H1 (cell line): ENCODE results near the gene AMOTL2. TPM values are rescaled to one million over a fixed set of nuclear protein-coding genes. Genes with fewer than 3 reads are reported as not detected.
A peak's percentile ranks its signal among the peaks of the same experiment; 100 is the strongest.

Experiments
- CTCF ChIA-PET: fragments of 300-600 bp; sonication (Branson Sonifier 250); formaldehyde crosslinking; loops from one replicate; lab custom pipeline; 2021; ENCODE audit not compliant: partially characterized antibody; lab: Charles Lee
- POLR2A ChIA-PET: fragments of 300-600 bp; sonication (Branson Sonifier 250); formaldehyde crosslinking; loops from one replicate; lab custom pipeline; 2021; ENCODE audit warnings: inconsistent platforms; ENCODE audit not compliant: partially characterized antibody; lab: Charles Lee
- DNase-seq, 2 experiments: peaks; one replicate each; pipeline versions ENCODE4 v3.0.0 to v3.0.0-alpha.2; 2010 to 2022; ENCODE audit warnings: low spot score in 2 of 2, low read depth in 1 of 2, mixed read lengths in 1 of 2
- FAIRE-seq: peaks from 2 replicates; lab custom pipeline; 2011; peaks lifted over from hg19 to GRCh38; lab: Jason Lieb, UNC
- H2AFZ ChIP-seq: 2 replicates; pipeline ENCODE4 v1.8.1; 2012; ENCODE audit warnings: low read length, inconsistent platforms
- H2AK5ac ChIP-seq: 2 replicates; pipeline ENCODE4 v1.6.1; 2013; ENCODE audit warnings: low read depth, low read length
- H2BK120ac ChIP-seq: replicated peaks from 2 replicates; pipeline ENCODE3; 2013; ENCODE audit warnings: low read depth, low read length, inconsistent platforms
- H2BK12ac ChIP-seq: 2 replicates; pipeline ENCODE4 v1.6.1; 2013; ENCODE audit warnings: low read depth, low read length
- H2BK15ac ChIP-seq: 2 replicates; pipeline ENCODE4 v1.6.1; 2013; ENCODE audit warnings: low read length
- H2BK20ac ChIP-seq: 2 replicates; pipeline ENCODE4 v1.6.1; 2013; ENCODE audit warnings: low read length
- H2BK5ac ChIP-seq: 2 replicates; pipeline ENCODE4 v1.6.1; 2013; ENCODE audit warnings: low read depth, low read length
- H3K14ac ChIP-seq: 2 replicates; pipeline ENCODE4 v1.6.1; 2013; ENCODE audit warnings: inconsistent platforms; ENCODE audit not compliant: insufficient read length
- H3K18ac ChIP-seq: 2 replicates; pipeline ENCODE4 v1.6.1; 2013; ENCODE audit warnings: low read length; ENCODE audit errors: extremely low read depth
- H3K23ac ChIP-seq: 2 replicates; pipeline ENCODE4 v1.6.1; 2013; ENCODE audit warnings: inconsistent platforms; ENCODE audit not compliant: insufficient read length
- H3K23me2 ChIP-seq: 2 replicates; pipeline ENCODE4 v1.6.1; 2013; ENCODE audit warnings: low read depth, low read length
- H3K27ac ChIP-seq: 2 replicates; pipeline ENCODE4 v1.6.1; 2011; ENCODE audit warnings: low read depth, low read length, inconsistent platforms
- H3K27me3 ChIP-seq, 4 experiments: replicated peaks in 1 of 4; 1 replicate in 1 of 4; 2 replicates in 3 of 4; pipeline versions ENCODE4 v1.6.1 to v1.8.1; 2011 to 2013; ENCODE audit warnings: low read length in 3 of 4, mild to moderate bottlenecking in 3 of 4, inconsistent platforms in 2 of 4, mixed read lengths in 2 of 4, moderate library complexity in 1 of 4; ENCODE audit not compliant: control insufficient read depth in 3 of 4, insufficient read depth in 3 of 4; ENCODE audit errors: extremely low read depth in 1 of 4
- H3K36me3 ChIP-seq, 4 experiments: 2 replicates each; pipeline versions ENCODE4 v1.6.1 to v1.8.1; 2011 to 2013; ENCODE audit warnings: mild to moderate bottlenecking in 4 of 4, low read length in 3 of 4, moderate library complexity in 2 of 4, control low read depth in 1 of 4, inconsistent platforms in 1 of 4; ENCODE audit not compliant: insufficient read depth in 4 of 4, control insufficient read depth in 2 of 4
- H3K4ac ChIP-seq: replicated peaks from 2 replicates; pipeline ENCODE3; 2013; ENCODE audit warnings: low read length, low read depth, mixed read lengths, inconsistent platforms; ENCODE audit not compliant: insufficient read length
- H3K4me1 ChIP-seq, 4 experiments: replicated peaks in 1 of 4; 1 replicate in 1 of 4; 2 replicates in 3 of 4; pipeline versions ENCODE4 v1.6.1 to v1.8.1; 2011 to 2013; ENCODE audit warnings: low read length in 3 of 4, inconsistent platforms in 2 of 4, mixed read lengths in 1 of 4; ENCODE audit not compliant: insufficient read depth in 4 of 4, control insufficient read depth in 3 of 4
- H3K4me2 ChIP-seq, 2 experiments: 2 replicates each; pipeline versions ENCODE4 v1.6.1 to v1.8.1; 2011 to 2013; ENCODE audit warnings: low read depth in 2 of 2, low read length in 2 of 2, control low read depth in 1 of 2, inconsistent platforms in 1 of 2, mild to moderate bottlenecking in 1 of 2; ENCODE audit not compliant: insufficient read depth in 1 of 2
- H3K4me3 ChIP-seq, 4 experiments: fragments of 200-600, 300-600 bp in 1 of 4; sonication (generic), shearing (Covaris generic), sonication (Bioruptor Twin) in 1 of 4; 2 replicates each; pipeline versions ENCODE4 v1.5.1 to v1.8.1; 2011 to 2016; ENCODE audit warnings: low read length in 4 of 4, low read depth in 3 of 4, control low read depth in 2 of 4, inconsistent platforms in 2 of 4, mild to moderate bottlenecking in 2 of 4, mixed read lengths in 1 of 4, moderate library complexity in 1 of 4; ENCODE audit not compliant: insufficient read depth in 2 of 4; ENCODE audit errors: extremely low read depth in 1 of 4
- H3K56ac ChIP-seq: replicated peaks from 2 replicates; pipeline ENCODE3; 2013; ENCODE audit warnings: low read depth, mild to moderate bottlenecking, mixed read lengths, low read length, inconsistent platforms; ENCODE audit not compliant: insufficient read length
- H3K79me1 ChIP-seq: 2 replicates; pipeline ENCODE4 v1.6.1; 2013; ENCODE audit warnings: low read depth, low read length, control low read depth
- H3K79me2 ChIP-seq, 2 experiments: 2 replicates each; pipeline versions ENCODE4 v1.6.1 to v1.8.1; 2012 to 2013; ENCODE audit warnings: low read length in 2 of 2, mild to moderate bottlenecking in 2 of 2, inconsistent platforms in 1 of 2; ENCODE audit not compliant: insufficient read depth in 2 of 2, control insufficient read depth in 1 of 2
- H3K9ac ChIP-seq, 4 experiments: replicated peaks in 1 of 4; 1 replicate in 1 of 4; 2 replicates in 3 of 4; pipeline versions ENCODE4 v1.6.1 to v1.8.1; 2011 to 2013; ENCODE audit warnings: low read depth in 3 of 4, low read length in 3 of 4, control low read depth in 2 of 4, mild to moderate bottlenecking in 2 of 4, moderate library complexity in 2 of 4, inconsistent platforms in 1 of 4; ENCODE audit errors: extremely low read depth in 1 of 4
- H3K9me3 ChIP-seq, 2 experiments: 2 replicates each; pipeline versions ENCODE4 v1.6.1 to v1.8.1; 2012 to 2013; ENCODE audit warnings: mild to moderate bottlenecking in 2 of 2, moderate library complexity in 2 of 2, control low read depth in 1 of 2, inconsistent platforms in 1 of 2, low read depth in 1 of 2, low read length in 1 of 2, mixed read lengths in 1 of 2; ENCODE audit not compliant: insufficient read depth in 2 of 2
- H4K20me1 ChIP-seq, 2 experiments: replicated peaks in 1 of 2; 2 replicates each; pipeline versions ENCODE3 to v1.8.1; 2011 to 2013; ENCODE audit warnings: inconsistent platforms in 2 of 2, low read length in 2 of 2, mild to moderate bottlenecking in 1 of 2; ENCODE audit not compliant: insufficient read depth in 2 of 2, control insufficient read depth in 1 of 2
- H4K5ac ChIP-seq: 2 replicates; pipeline ENCODE4 v1.6.1; 2013; ENCODE audit warnings: low read length, low read depth, mixed read lengths, inconsistent platforms; ENCODE audit not compliant: insufficient read length
- H4K8ac ChIP-seq: 2 replicates; pipeline ENCODE4 v1.8.0; 2013; ENCODE audit warnings: mild to moderate bottlenecking, moderate library complexity, low read length, inconsistent platforms; ENCODE audit not compliant: insufficient read depth; ENCODE audit errors: extremely low read depth
- H4K91ac ChIP-seq: replicated peaks from 2 replicates; pipeline ENCODE3; 2013; ENCODE audit warnings: low read length, mixed read lengths, inconsistent platforms; ENCODE audit not compliant: insufficient read length
- CBX5 ChIP-seq: fragments of 300-800, 300-1000 bp; sonication (generic); IDR thresholded peaks from 2 replicates; pipeline ENCODE4 v1.7.1; 2016; ENCODE audit warnings: antibody characterized with exemption, low read length, low read depth
- CTCF ChIP-seq, 3 experiments: IDR thresholded peaks; 1 replicate in 2 of 3; 2 replicates in 1 of 3; pipeline versions ENCODE4 v1.5.1 to v1.6.1; 2011; ENCODE audit warnings: low read length in 3 of 3, mild to moderate bottlenecking in 3 of 3, inconsistent platforms in 2 of 3, low read depth in 1 of 3, moderate library complexity in 1 of 3; ENCODE audit not compliant: insufficient read depth in 1 of 3; ENCODE audit errors: control extremely low read depth in 1 of 3
- MAFK ChIP-seq: IDR thresholded peaks from 2 replicates; pipeline ENCODE4 v1.6.1; 2012; ENCODE audit warnings: low read depth, mild to moderate bottlenecking, improper control_type of control experiment, low read length
- RAD21 ChIP-seq, 2 experiments: IDR thresholded peaks in 1 of 2; conservative IDR thresholded peaks in 1 of 2; 2 replicates each; pipeline ENCODE4 v1.6.1; 2011; ENCODE audit warnings: low read depth in 2 of 2, low read length in 2 of 2, improper control_type of control experiment in 1 of 2, inconsistent platforms in 1 of 2, mild to moderate bottlenecking in 1 of 2, moderate library complexity in 1 of 2
- RNF2 ChIP-seq: fragments of 200-900, 300-1000 bp; sonication (generic); IDR thresholded peaks from 2 replicates; pipeline ENCODE4 v1.7.1; 2016; ENCODE audit warnings: borderline replicate concordance, low read depth, mild to moderate bottlenecking, antibody characterized with exemption, low read length; ENCODE audit not compliant: poor library complexity, severe bottlenecking; ENCODE audit errors: missing control alignments
- TAF7 ChIP-seq: optimal IDR thresholded peaks from 2 replicates; pipeline ENCODE3; 2011; ENCODE audit warnings: low read depth, mild to moderate bottlenecking, inconsistent platforms, low read length, moderate library complexity, borderline replicate concordance
- WGBS, 2 experiments: shearing (Covaris generic) in 1 of 2; methylation state at CpG; one replicate each; pipeline versions ENCODE4 v1.1.6 to v1.1.7; 2013 to 2015; ENCODE audit warnings: low lambda C conversion rate in 2 of 2, mixed read lengths in 2 of 2, inconsistent platforms in 1 of 2, low coverage in 1 of 2, missing lambda C conversion rate in 1 of 2; ENCODE audit not compliant: insufficient replicate concordance in 2 of 2, insufficient coverage in 1 of 2, insufficient read length in 1 of 2; ENCODE audit errors: extremely low coverage in 1 of 2, missing lambda C conversion rate in 1 of 2; 5-methylcytosine and 5-hydroxymethylcytosine counted together
- polyA plus RNA-seq, 7 experiments: library from polyadenylated mRNA; depleted of rRNA in 3 of 7; stranded (reverse) in 5 of 7; unstranded in 2 of 7; fragments of >200 nt in 5 of 7; fragments of 200-250 nt in 2 of 7; gene quantifications; 1 replicate in 5 of 7; 2 replicates in 1 of 7; 4 replicates in 1 of 7; pipeline versions ENCODE4 v1.2.1 to v1.2.3, GENCODE V29; 2011 to 2013; ENCODE audit warnings: missing spikeins in 2 of 7, mixed read lengths in 2 of 7
- total RNA-seq: library from RNA; stranded (reverse); fragmentation: NEBNext Ultra II Directional; extraction: Animal tissue kit (Norgen Biotek cat#: 25700); gene quantifications from 2 replicates; pipeline ENCODE4 v1.2.1, GENCODE V29; 2021

Gene AMOTL2
- total and polyA plus RNA-seq, 2 of the 8 experiments (the other 6 are each of a cell fraction or from before 2014, with no cell fraction given): 19.0 to 63.7 TPM

- Histone ChIP-seq H4K8ac (peak overlapping the region; percentile 81; the same call in 1 of the 2 replicates), H2AK5ac (peak overlapping the region; percentile 68), H2BK12ac (peak overlapping the region; percentile 86), H2BK20ac (peak overlapping the region; percentile 91), H3K27ac (no peak overlapping the region), H2AFZ (no peak overlapping the region), H2BK5ac (peak overlapping the region; percentile 28; the same call in 1 of the 2 replicates), H3K9ac (no peak overlapping the region), H3K23ac (no peak overlapping the region), H3K4ac (no peak overlapping the region), H3K56ac (no peak overlapping the region), H3K9me3 (no peaks in the 10 kb centered on the region), H2BK120ac (no peak overlapping the region), H4K91ac (peak overlapping the region; percentile 29), H3K79me1 (no peaks in the 10 kb centered on the region), H2BK15ac (peak overlapping the region; percentile 24; the same call in 1 of the 2 replicates), H3K36me3 (no peaks in the 10 kb centered on the region), H4K5ac (no peak overlapping the region), H3K4me1 (peaks cover 15 to 35% (median 22%) of the 10 kb centered on the region in 4 experiments), H3K14ac (no peak overlapping the region), H3K4me3 (peak overlapping the region in 2 of 4 experiments; percentile 20 to 53; a peak in 4 of 8 replicates), H3K18ac (0 out of 2 replicates have a peak overlapping the region, but pooled peaks have one; percentile 51), H3K4me2 (peak overlapping the region; percentile 53 to 81), H3K79me2 (no peaks in the 10 kb centered on the region), H4K20me1 (no peaks in the 10 kb centered on the region), H3K27me3 (peaks cover 6 to 34% (median 22%) of the 10 kb centered on the region in 4 experiments), H3K23me2 (no peaks in the 10 kb centered on the region; the same call in 1 of the 2 replicates)
- CTCF ChIA-PET: interaction anchor here (0.6 to 10.1 kb wide), 21 partner anchors 10 to 874 kb away, joined by 3 to 95 read pairs (median 4); no protein-coding TSS in a partner anchor
- DNase-seq (peak in 1 of 2 experiments; percentile 72), FAIRE-seq (no peak)
- POLR2A ChIA-PET: interaction anchor here (0.7 to 27.3 kb wide), 9 partner anchors 11 to 174 kb away, joined by 3 to 804 read pairs (median 7); partner anchors contain the start of genes AMOTL2, ANAPC13 and CEP63
- 70% methylated on average over 28 of the region's 28 CpGs; no CpG with 5 or more reads in 1 of the 2 experiments for WGBS, 2 experiments
- TF ChIP-seq CTCF (IDR thresholded peaks at IDR 0.05; ENCODE audit: control extremely low read depth in 1 of 3, insufficient read depth in 1 of 3, low read depth in 1 of 3, low read length in 3 of 3): peak; percentile 0 to 17 (median 12); a peak in 2 of 4 replicates
- TF ChIP-seq TAF7: peak; percentile 72
- no peak for TF ChIP-seq RNF2
- TF ChIP-seq CBX5: no peak
- TF ChIP-seq RAD21 (IDR thresholded peaks at IDR 0.05 in 1 of 2, conservative IDR thresholded peaks at IDR 0.05 in 1 of 2; ENCODE audit: low read depth in 2 of 2, low read length in 2 of 2): peak in 1 of 2 experiments; percentile 15; a peak in 1 of 4 replicates
- TF ChIP-seq MAFK: no peak
These were observed 62.0 kb downstream of the AMOTL2 start for GRCh38 chr3:134312072-134312872.
